ENCODE measurements around the gene SPAG9.
A peak's percentile ranks its signal among the peaks of the same experiment; 100 is the strongest.

The SPAG9 gene

GRCh38 chr17:51044976-51045375, 75.7 kb downstream of the SPAG9 start:
- peak in 28 of 58 donors; percentile 9 to 59 (median 32) for DNase-seq

GRCh38 chr17:51036084-51036483, 84.6 kb downstream of the SPAG9 start:
- no peak for DNase-seq

- DNase-seq: peak in 15 of 58 donors; percentile 4 to 77 (median 25)
These were observed 85.2 kb downstream of the SPAG9 start for GRCh38 chr17:51035431-51035830.

GRCh38 chr17:51034800-51035199, 85.9 kb downstream of the SPAG9 start:
- no peak for DNase-seq

- no peak for DNase-seq
These were observed 87.8 kb downstream of the SPAG9 start for GRCh38 chr17:51032850-51033249.

- DNase-seq: no peak
These were observed 90.9 kb downstream of the SPAG9 start for GRCh38 chr17:51029568-51030463.

- no peak for DNase-seq
These were observed 91.5 kb downstream of the SPAG9 start for GRCh38 chr17:51029142-51029541.

- DNase-seq: no peak
These were observed 92.3 kb downstream of the SPAG9 start for GRCh38 chr17:51028176-51028863.

- DNase-seq: no peak
These were observed 102.1 kb downstream of the SPAG9 start for GRCh38 chr17:51018541-51018940.

GRCh38 chr17:51017270-51017669, 103.4 kb downstream of the SPAG9 start:
- no peak for DNase-seq

GRCh38 chr17:51016099-51016498, 104.6 kb downstream of the SPAG9 start:
- DNase-seq: no peak

- DNase-seq: no peak
These were observed 105.5 kb downstream of the SPAG9 start for GRCh38 chr17:51015145-51015558.

GRCh38 chr17:51014129-51014528, 106.5 kb downstream of the SPAG9 start:
- no peak for DNase-seq

- DNase-seq: no peak
These were observed 107.3 kb downstream of the SPAG9 start for GRCh38 chr17:51013322-51013721.

- no peak for DNase-seq
These were observed 108.1 kb downstream of the SPAG9 start for GRCh38 chr17:51012538-51012937.

GRCh38 chr17:51010173-51010675, 110.4 kb downstream of the SPAG9 start:
- no peak for DNase-seq

- DNase-seq: no peak
These were observed 114.1 kb downstream of the SPAG9 start for GRCh38 chr17:51006601-51007000.

GRCh38 chr17:51005768-51006167, 114.9 kb downstream of the SPAG9 start:
- DNase-seq: no peak

- DNase-seq: no peak
These were observed 116.4 kb downstream of the SPAG9 start for GRCh38 chr17:51004249-51004648.

- peak in 3 of 58 donors; percentile 7 to 66 (median 23) for DNase-seq
These were observed 119.6 kb downstream of the SPAG9 start for GRCh38 chr17:51000835-51001638.

GRCh38 chr17:50995668-50996067, 125.0 kb downstream of the SPAG9 start:
- no peak for DNase-seq

All from anterior cingulate cortex (tissue), 58 donors.